GM18505 (cell line): ENCODE results near the gene MAN1A2.
"Not testable (repeated sequence)": the region's sequence is repeated elsewhere in the genome, so short reads cannot be mapped to it uniquely, and the experiment has no call there.

Source experiments
- ATAC-seq: cut with Tn5 transposase; IDR thresholded peaks from one replicate; pipeline ENCODE4 v1.9.1; 2021; ENCODE audit not compliant: unreplicated experiment
- POLR2A ChIP-seq: IDR thresholded peaks from 4 replicates; pipeline ENCODE4 v1.6.1; 2011; ENCODE audit warnings: borderline replicate concordance; ENCODE audit not compliant: insufficient read depth, insufficient read length; ENCODE audit errors: extremely low read depth

MAN1A2 gene

DNA sequence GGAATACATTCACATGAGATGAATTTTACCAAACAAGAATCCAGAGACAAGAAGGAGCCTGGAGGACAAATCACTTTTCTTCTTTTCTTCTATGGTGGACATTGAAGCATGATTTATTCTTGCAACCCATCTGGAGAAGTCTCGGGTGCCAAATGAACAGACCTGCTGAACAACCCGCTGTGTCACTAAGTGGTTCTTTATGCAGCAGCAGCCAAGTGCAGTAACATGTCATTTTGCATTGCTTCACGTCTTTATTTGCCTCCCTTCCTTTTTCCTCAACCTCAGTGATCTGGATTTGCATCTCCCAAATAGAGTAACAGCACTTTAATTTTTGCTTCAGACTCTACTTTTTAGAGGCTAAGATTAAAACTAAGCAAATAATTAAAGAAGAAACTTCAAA is 188.6 kb downstream of the MAN1A2 start:
- ATAC-seq, result no peak
- no peak for TF ChIP-seq POLR2A

- TF ChIP-seq POLR2A, result no peak
- ATAC-seq, result no peak
Measured at GRCh38 chr1:117556341-117556740, 189.1 kb downstream of the MAN1A2 start.

- TF ChIP-seq POLR2A, result no peak
- ATAC-seq, result no peak
Measured at GRCh38 chr1:117556976-117557375, 189.7 kb downstream of the MAN1A2 start.

DNA sequence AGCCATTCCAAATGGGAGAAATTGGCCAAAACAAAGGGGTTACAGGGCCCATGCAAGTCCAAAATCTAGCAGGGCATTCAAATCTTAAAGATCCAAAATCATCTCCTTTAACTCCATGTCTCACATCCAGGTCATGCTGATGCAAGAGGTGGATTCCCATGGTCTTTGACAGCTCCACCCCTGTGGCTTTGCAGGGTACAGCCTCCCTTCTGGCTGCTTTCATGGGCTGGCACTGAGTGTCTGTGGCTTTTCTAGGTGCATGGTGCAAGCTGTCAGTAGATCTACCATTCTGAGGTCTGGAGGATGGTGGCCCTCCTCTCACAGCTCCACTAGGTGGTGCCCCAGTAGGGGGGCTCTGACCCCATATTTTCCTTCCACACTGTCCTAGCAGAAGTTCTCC is 191.2 kb downstream of the MAN1A2 start:
- not testable (repeated sequence) for ATAC-seq

- no peak for ATAC-seq
- no peak for TF ChIP-seq POLR2A
Measured at GRCh38 chr1:117559139-117559538, 191.9 kb downstream of the MAN1A2 start.

DNA sequence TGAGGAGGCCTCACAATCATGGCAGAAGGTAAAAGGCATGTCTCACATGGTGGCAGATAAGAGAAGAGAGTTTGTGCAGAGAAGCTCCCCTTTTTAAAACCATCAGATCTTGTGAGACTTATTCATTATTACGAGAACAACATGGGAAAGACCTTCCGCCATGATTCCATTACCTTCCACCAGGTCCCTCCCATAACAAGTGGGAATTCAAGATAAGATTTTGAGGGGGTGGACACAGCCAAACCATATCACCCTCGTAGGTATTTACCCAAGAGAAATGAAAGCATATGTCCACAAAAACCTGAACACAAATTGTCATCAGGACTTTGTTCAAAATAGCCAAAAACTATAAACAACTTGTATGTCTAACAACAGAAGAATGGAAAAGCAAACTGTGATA is 192.7 kb downstream of the MAN1A2 start:
- no peak for ATAC-seq
- no peak for TF ChIP-seq POLR2A

DNA sequence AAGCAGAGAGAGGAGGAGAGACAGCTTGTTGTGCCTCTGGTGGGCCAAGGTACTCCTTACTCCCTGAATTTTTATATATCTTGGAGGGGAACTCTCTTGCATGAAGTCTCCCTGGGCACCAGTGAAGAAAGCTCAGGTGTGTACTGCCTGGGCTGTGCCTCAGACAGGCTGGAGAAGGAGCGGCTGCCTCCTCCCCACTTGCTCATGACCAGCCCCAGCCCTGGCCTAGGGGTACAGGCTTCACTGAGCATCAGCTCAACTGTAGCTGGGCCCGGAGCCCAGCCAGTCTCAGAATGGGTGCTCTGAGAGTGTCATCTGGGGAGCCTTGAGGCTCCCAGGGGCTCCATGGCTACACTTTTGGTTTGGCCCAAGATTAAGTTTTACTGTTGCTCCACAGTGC is 193.8 kb downstream of the MAN1A2 start:
- no peak for TF ChIP-seq POLR2A
- ATAC-seq, result no peak

DNA sequence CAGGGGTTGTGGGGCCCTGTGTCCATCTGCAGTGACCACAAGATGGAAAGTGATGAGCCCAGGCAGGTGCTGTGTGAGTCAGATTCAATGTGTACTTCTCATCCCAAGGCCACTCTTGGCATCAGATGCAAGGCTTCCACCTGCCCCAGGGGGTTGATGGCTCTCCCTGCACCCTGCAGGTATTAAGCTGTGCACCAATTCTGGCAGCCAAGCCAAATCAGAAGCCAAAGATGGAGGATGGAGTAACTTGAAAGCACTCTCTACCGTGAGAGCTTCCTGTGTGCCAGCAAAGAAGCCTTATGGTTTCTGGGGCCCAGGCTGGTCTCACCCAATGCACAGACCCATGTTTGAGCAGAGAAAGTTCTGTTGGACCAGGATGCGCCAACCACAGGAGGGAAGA is 194.3 kb downstream of the MAN1A2 start:
- TF ChIP-seq POLR2A, result no peak

DNA sequence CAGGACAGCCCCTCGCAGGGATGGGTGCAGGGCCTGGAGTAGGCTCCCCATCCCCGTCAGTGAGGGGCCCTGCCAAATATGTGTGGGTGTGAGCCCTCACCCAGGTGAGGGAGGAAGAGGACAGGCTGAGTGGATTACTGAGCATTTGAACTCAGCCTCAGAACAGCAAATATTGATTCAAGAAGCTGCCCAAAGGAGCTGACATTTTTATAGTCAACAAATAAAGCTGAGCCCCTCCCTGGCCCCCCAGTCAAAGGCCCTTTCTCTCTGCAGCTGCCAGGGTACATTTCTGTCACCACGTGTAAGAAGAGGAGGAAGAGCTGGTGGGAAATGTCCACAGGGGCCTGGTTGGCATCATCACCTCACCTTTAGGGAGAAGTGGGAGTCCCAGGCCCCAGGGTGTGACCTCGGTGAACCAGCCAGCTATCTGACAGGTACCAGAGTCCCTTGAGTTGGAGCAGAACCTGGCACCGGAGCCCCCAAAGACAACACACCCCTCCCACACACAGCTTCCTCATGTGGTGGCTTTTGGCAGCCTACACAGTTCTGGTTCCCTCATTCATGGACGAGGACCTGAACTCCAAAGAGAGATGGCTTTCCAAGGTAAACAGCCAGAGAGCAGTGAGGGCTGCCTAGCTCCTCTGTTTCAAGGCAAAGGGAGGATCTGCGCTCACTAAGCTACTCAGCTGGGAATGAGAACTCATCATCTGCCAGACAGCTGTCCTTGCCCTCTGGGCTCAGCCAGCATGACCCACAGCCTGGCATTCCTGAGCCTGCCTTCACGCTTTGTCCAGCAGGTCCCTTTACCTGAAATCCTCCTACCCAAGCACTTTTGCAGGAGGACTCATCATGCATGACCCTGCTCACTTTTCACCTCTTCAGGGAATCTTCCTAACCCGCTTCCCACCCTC is 195.6 kb downstream of the MAN1A2 start:
- no peak for TF ChIP-seq POLR2A
- no peak for ATAC-seq

More for the DNA sequence above, 194.3 kb downstream of the MAN1A2 start:
- ATAC-seq, result no peak

DNA sequence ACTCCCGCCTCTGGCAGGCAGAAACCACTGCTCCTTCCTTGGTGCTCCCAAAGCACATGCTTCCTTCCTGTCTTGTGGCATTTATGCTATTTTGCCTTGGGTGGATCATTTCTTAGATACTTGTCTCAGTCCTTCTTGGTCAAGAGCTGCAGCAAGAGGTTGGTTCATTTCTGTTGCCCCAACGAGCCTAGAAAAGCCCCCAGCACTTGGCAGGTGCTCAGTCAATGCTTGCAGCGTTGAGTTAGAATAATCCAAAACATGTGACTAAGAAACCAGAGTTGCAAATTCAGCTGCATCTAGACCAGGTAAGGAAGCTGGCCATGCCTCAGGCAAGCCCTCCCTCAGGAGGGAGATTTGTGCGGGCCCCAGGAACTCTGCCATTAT is 196.2 kb downstream of the MAN1A2 start:
- no peak for ATAC-seq
- TF ChIP-seq POLR2A, result no peak

DNA sequence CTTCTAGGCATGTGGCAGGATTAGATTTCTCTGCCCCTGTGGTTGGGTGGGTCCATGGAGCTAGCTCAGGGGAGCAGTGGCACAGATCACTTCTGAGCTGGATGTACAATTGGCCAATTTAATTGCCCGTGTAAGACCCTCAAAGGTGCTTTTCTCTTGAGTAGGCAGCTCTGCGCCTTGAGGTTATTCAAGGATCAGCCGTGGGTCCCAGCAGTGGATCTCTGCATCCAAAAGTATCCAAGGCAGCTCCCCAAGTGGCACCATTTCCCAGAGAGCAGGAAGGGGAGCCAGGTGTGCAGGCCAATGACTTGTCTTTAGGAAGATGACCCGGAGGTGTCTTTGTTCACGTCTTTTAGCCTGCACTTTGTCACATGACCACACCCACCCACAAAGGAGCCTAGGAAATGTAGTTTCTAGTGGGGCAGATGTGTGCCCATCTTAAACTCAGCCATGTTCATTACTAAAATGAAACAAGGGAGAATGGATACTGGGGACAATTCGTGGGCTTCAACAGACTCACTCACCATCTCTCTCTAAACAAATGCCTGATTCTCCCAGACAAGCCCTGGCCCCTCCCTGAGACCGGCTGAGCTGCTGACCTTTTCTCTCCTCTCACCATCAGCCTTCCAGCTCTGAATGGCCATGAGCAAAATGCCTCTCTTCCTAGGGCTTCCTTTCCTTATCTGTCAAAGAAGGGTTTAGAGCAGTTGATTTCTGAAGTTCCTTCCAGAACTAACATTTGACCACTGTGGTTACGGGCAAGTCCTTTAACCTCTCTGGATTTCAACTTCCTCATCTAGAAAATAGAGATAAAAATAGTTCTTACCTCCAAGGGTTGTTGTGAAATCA is 197.2 kb downstream of the MAN1A2 start:
- TF ChIP-seq POLR2A, result no peak
- ATAC-seq, result no peak

- no peak for ATAC-seq
- TF ChIP-seq POLR2A, result no peak
Measured at GRCh38 chr1:117565076-117565556, 197.9 kb downstream of the MAN1A2 start.

GRCh38 chr1:117565745-117566455 is 198.7 kb downstream of the MAN1A2 start:
- TF ChIP-seq POLR2A, result no peak
- no peak for ATAC-seq
